ENCODE data around the gene ZNF564.

DNA sequence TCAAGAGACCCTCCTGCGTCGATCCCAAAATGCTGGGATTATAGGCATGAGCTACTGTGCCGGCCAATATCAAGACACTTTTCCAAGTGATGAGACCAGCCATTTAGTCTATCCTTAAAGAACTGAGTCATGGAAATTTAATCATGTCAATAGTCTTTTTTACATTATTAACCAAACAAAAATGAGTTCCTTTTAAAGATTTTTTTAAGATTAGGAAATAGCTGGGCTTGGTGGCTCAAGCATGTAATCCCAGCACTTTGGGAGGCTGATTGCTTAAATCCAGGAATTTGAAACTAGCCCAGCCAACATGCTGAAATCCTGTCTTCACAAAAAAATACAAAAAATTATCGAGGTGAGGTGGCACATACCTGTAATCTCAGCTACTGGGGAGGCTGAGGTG lies 16.7 kb upstream of the ZNF564 start:
- TF ChIP-seq, protein P1, sequence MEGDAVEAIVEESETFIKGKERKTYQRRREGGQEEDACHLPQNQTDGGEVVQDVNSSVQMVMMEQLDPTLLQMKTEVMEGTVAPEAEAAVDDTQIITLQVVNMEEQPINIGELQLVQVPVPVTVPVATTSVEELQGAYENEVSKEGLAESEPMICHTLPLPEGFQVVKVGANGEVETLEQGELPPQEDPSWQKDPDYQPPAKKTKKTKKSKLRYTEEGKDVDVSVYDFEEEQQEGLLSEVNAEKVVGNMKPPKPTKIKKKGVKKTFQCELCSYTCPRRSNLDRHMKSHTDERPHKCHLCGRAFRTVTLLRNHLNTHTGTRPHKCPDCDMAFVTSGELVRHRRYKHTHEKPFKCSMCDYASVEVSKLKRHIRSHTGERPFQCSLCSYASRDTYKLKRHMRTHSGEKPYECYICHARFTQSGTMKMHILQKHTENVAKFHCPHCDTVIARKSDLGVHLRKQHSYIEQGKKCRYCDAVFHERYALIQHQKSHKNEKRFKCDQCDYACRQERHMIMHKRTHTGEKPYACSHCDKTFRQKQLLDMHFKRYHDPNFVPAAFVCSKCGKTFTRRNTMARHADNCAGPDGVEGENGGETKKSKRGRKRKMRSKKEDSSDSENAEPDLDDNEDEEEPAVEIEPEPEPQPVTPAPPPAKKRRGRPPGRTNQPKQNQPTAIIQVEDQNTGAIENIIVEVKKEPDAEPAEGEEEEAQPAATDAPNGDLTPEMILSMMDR (IDR thresholded peaks at IDR 0.05; ENCODE audit: insufficient read depth, low read length, poor library complexity, severe bottlenecking): no peak
- TF ChIP-seq EZH2phosphoT487 (conservative IDR thresholded peaks at IDR 0.05; ENCODE audit: low read length): no peak

Measured in SU-DHL-6 (cell line).